ENCODE measurements around the gene PTGDS.

PTGDS gene

DNA sequence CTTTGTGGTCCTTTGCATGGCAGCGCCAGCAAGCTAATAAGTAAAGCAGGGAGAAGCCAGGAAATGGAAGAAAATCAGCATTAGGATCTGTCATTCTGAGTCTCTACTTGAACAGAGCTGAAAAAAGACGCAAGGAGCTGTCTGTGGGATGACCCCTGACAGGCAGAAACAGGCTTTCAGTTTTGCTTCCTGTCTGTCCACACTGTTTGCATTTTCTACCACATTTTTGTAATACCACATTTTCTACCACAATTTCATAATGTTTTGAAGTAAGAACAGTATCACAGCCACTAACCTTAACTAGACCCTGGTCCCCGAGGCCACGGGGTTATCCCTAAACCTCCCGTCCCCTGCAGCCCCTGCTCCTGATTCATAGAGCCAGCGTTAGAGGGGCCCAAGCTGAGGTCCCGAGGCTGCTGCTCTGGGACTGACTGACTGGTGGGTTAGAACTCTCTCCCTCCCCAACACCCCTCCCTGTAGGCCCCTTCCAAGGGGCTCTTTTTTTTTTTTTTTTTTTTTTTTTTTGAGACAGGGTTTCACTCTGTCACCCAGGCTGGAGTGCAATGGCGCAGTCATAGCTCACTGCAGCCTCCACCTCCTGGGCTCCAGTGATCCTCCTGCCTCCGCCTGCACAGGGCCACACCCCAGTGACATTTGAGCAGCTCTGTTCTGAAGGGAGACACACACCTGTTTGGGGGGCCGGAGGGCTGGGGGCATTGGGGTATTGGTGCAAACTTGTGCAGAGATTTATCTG, 23.1 kb downstream of the PTGDS start:
- H3K27ac ChIP-seq (ENCODE audit: extremely low read depth, low read depth, low read length), result no peak overlapping the region
- peaks cover 5% of the 10 kb centered on the region for H3K4me1 ChIP-seq (ENCODE audit: control insufficient read depth, insufficient read depth, low read length)
- ChIA-PET POLR2A (interaction anchor here (0.6 to 4.7 kb wide), 6 partner anchors 8 to 200 kb away, joined by 3 to 25 read pairs (median 4); partner anchors contain the start of genes AJM1 and PAXX), CTCF (interaction anchor here (0.5 to 5.4 kb wide), 7 partner anchors 29 to 194 kb away, joined by 3 to 38 read pairs (median 3); partner anchors contain the start of genes ABCA2 and FBXW5)
- no peak overlapping the region for H3K4me3 ChIP-seq (ENCODE audit: low read depth, low read length)
- no peaks in the 10 kb centered on the region for H3K9me3 ChIP-seq (ENCODE audit: control insufficient read depth, insufficient read depth, low read depth, low read length)
- TF ChIP-seq ZBTB7A (tag by site-specific recombination; IDR thresholded peaks at IDR 0.05; ENCODE audit: low read depth) (no peak), ZNF645 (tag by site-specific recombination; IDR thresholded peaks at IDR 0.05) (no peak), ZNF704 (tag by site-specific recombination; IDR thresholded peaks at IDR 0.05) (no peak)
- no peaks in the 10 kb centered on the region for H3K36me3 ChIP-seq (ENCODE audit: control insufficient read depth in 2 of 2, insufficient read depth in 1 of 2, low read length in 2 of 2)

DNA sequence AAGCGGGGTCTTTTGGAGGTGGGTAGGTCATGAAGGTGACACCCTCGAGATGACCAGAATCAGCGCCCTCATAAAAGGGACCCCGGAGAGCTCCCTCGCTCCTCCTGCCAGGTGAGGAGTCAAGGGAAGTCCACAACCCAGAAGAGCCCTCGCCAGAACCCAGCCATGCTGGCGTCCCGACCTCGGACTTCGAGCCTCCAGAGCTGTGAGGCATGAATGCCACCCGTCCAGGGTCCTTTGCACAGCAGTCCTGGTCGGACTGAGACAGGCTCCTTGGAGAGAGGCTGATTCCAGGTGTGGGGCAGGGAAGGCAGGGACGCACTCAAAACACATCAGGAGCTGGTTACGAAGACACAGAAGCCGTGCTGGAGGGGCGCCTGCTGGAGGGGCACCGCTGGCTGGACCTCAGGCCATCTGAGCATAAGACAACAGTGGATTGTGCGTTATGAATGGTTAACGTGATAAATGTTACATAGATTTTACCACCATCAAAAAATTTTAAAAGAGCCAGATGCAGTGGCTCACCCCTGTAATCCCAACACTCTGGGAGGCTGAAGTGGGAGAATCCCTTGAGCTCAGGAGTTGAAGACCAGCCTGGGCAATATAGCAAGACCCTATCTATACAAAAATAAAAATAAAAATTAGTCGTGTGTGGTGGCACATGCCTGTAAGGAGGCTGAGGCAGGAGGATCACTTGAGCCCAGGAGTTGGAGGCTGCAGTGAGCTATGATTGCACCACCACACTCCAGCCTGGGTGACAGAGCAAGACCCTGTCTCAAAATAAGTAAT, 24.7 kb downstream of the PTGDS start:
- Histone ChIP-seq H3K27ac (ENCODE audit: extremely low read depth, low read depth, low read length) (no peak overlapping the region), H3K4me1 (ENCODE audit: control insufficient read depth, insufficient read depth, low read length) (no peaks in the 10 kb centered on the region), H3K4me3 (ENCODE audit: low read depth, low read length) (no peak overlapping the region), H3K9me3 (ENCODE audit: control insufficient read depth, insufficient read depth, low read depth, low read length) (no peaks in the 10 kb centered on the region), H3K36me3 (ENCODE audit: control insufficient read depth in 2 of 2, insufficient read depth in 1 of 2, low read length in 2 of 2) (no peaks in the 10 kb centered on the region)
- CTCF ChIA-PET, result interaction anchor here (0.6 to 5.2 kb wide), 8 partner anchors 27 to 231 kb away, joined by 3 to 38 read pairs (median 3); partner anchors contain the start of genes ABCA2 and AJM1
- POLR2A ChIA-PET, result interaction anchor here (0.7 to 4.7 kb wide), 2 partner anchors 9 to 62 kb away, joined by 4 to 25 read pairs; partner anchors contain the start of gene PAXX
- TF ChIP-seq ZNF121 (tag by site-specific recombination; IDR thresholded peaks at IDR 0.05) (peak; percentile 72), ZNF521 (tag by site-specific recombination; IDR thresholded peaks at IDR 0.05) (no peak), ZSCAN23 (tag by site-specific recombination; IDR thresholded peaks at IDR 0.05) (no peak), ZNF19 (tag by site-specific recombination; IDR thresholded peaks at IDR 0.05; ENCODE audit: low read depth) (no peak), ZNF510 (tag by site-specific recombination; IDR thresholded peaks at IDR 0.05; ENCODE audit: insufficient replicate concordance) (no peak), ZNF366 (tag by site-specific recombination; conservative IDR thresholded peaks at IDR 0.05) (no peak)
- TF ChIP-seq, protein P1, sequence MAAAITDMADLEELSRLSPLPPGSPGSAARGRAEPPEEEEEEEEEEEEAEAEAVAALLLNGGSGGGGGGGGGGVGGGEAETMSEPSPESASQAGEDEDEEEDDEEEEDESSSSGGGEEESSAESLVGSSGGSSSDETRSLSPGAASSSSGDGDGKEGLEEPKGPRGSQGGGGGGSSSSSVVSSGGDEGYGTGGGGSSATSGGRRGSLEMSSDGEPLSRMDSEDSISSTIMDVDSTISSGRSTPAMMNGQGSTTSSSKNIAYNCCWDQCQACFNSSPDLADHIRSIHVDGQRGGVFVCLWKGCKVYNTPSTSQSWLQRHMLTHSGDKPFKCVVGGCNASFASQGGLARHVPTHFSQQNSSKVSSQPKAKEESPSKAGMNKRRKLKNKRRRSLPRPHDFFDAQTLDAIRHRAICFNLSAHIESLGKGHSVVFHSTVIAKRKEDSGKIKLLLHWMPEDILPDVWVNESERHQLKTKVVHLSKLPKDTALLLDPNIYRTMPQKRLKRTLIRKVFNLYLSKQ (tag by site-specific recombination; IDR thresholded peaks at IDR 0.05; ENCODE audit: borderline replicate concordance), result no peak

DNA sequence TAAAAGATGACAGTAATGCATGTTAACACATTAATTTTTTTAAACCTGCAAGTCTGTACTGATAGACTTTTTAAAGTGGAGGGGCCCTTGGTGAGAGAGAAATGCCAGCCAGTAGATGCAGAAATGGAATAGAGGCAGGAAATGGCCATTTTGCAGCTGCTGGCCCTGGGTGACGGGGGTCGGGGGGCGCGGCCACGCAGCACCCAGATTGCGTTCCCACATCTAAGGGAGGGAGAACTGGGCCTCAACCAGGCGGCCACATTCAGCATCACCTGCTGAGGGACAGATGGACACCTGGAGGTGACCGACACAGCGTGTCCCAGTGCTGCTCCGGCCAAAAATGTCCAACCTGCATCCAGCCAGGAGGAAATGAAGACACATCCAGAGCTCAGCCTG, 25.3 kb downstream of the PTGDS start:
- no peaks in the 10 kb centered on the region for H3K9me3 ChIP-seq (ENCODE audit: control insufficient read depth, insufficient read depth, low read depth, low read length)
- H3K27ac ChIP-seq (ENCODE audit: extremely low read depth, low read depth, low read length), result no peak overlapping the region
- no peak for TF ChIP-seq ZNF707 (tag by site-specific recombination; IDR thresholded peaks at IDR 0.05)
- peak; percentile 11; the same call in 1 of the 2 replicates for TF ChIP-seq ZNF600 (tag by site-specific recombination; IDR thresholded peaks at IDR 0.05)
- ChIA-PET CTCF (interaction anchor here (0.6 to 5.2 kb wide), 6 partner anchors 26 to 232 kb away, joined by 3 to 38 read pairs (median 3); partner anchors contain the start of genes ABCA2 and AJM1), POLR2A (interaction anchor here (0.7 to 4.7 kb wide), 2 partner anchors 10 to 62 kb away, joined by 4 to 25 read pairs; partner anchors contain the start of gene PAXX)
- no peak overlapping the region for H3K4me3 ChIP-seq (ENCODE audit: low read depth, low read length)
- no peaks in the 10 kb centered on the region for H3K36me3 ChIP-seq (ENCODE audit: control insufficient read depth in 2 of 2, insufficient read depth in 1 of 2, low read length in 2 of 2)
- H3K4me1 ChIP-seq (ENCODE audit: control insufficient read depth, insufficient read depth, low read length), result peaks cover 3% of the 10 kb centered on the region; the same call in 1 of the 2 replicates

Measured in HEK293 (cell line).